Natural killer cell (primary cell): ENCODE measurements around the gene P4HTM. TPM values are rescaled to one million over a fixed set of nuclear protein-coding genes. Genes with fewer than 3 reads are reported as not detected.
A peak's percentile ranks its signal among the peaks of the same experiment; 100 is the strongest.
"Not testable (repeated sequence)": the region's sequence is repeated elsewhere in the genome, so short reads cannot be mapped to it uniquely, and the experiment has no call there.

Experiments used
- ATAC-seq, 3 donors: fragments of 150-1000 bp in 2 of 3; fragments of 200-7000 bp in 1 of 3; cut with Tn5 transposase; 1 replicate in 1 of 3; 2 replicates in 2 of 3; pipeline ENCODE4 v1.10.0; 2021; ENCODE audit warnings: mild to moderate bottlenecking in 2 of 3, moderate library complexity in 2 of 3
- DNase-seq, 2 donors: peaks; one replicate each; pipeline versions ENCODE4 v3.0.0 to v3.0.0-alpha.2; 2013 to 2021; ENCODE audit warnings: mixed read lengths in 1 of 2
- H3K27ac ChIP-seq: one replicate; pipeline ENCODE4 v1.5.1; 2013; ENCODE audit warnings: mild to moderate bottlenecking, low read length
- H3K27me3 ChIP-seq: one replicate; pipeline ENCODE4 v1.6.1; 2013; ENCODE audit warnings: low read length; ENCODE audit not compliant: control insufficient read depth, insufficient read depth
- H3K36me3 ChIP-seq: one replicate; pipeline ENCODE4 v1.6.1; 2013; ENCODE audit warnings: low read length; ENCODE audit not compliant: control insufficient read depth, insufficient read depth
- H3K4me1 ChIP-seq: one replicate; pipeline ENCODE4 v1.6.1; 2013; ENCODE audit warnings: low read length; ENCODE audit not compliant: control insufficient read depth, insufficient read depth
- H3K4me3 ChIP-seq: one replicate; pipeline ENCODE4 v1.5.1; 2013; ENCODE audit warnings: low read length
- H3K9me3 ChIP-seq: one replicate; pipeline ENCODE4 v1.6.1; 2013; ENCODE audit warnings: low read length; ENCODE audit not compliant: control insufficient read depth, insufficient read depth
- H3K27ac Mint-ChIP-seq, 2 donors: one replicate each; pipeline ENCODE4 v1.8.0; 2022; ENCODE audit warnings: mild to moderate bottlenecking in 2 of 2, mixed read lengths in 2 of 2, moderate library complexity in 1 of 2
- H3K27me3 Mint-ChIP-seq, 2 donors: one replicate each; pipeline ENCODE4 v1.8.0; 2022; ENCODE audit warnings: low read depth in 2 of 2, mixed read lengths in 2 of 2
- H3K36me3 Mint-ChIP-seq: one replicate; pipeline ENCODE4 v1.8.0; 2022; ENCODE audit warnings: mixed read lengths
- H3K4me1 Mint-ChIP-seq, 2 donors: one replicate each; pipeline ENCODE4 v1.8.0; 2022; ENCODE audit warnings: mixed read lengths in 2 of 2
- H3K4me3 Mint-ChIP-seq: one replicate; pipeline ENCODE4 v1.8.0; 2022; ENCODE audit warnings: mild to moderate bottlenecking, moderate library complexity, mixed read lengths
- H3K9me3 Mint-ChIP-seq, 2 donors: one replicate each; pipeline ENCODE4 v1.8.0; 2022; ENCODE audit warnings: mixed read lengths in 2 of 2
- CTCF ChIP-seq: fragments of 200-600 bp; IDR thresholded peaks from one replicate; pipeline ENCODE4 v1.8.0; 2022; ENCODE audit warnings: antibody characterized with exemption
- WGBS: methylation state at CpG from one replicate; pipeline ENCODE4 v1.1.7; 2013; ENCODE audit warnings: missing lambda C conversion rate; ENCODE audit not compliant: insufficient coverage; 5-methylcytosine and 5-hydroxymethylcytosine counted together
- intact Hi-C: fragments of 100-400 bp; cut with micrococcal nuclease; formaldehyde crosslinking; loops from one replicate; pipeline ENCODE4 v1.14.2; 2022
- total RNA-seq, 4 donors: library from RNA; stranded (reverse); fragments of 120-200 nt in 1 of 4; gene quantifications; one replicate each; pipeline versions ENCODE4 v1.2.3 to v1.2.4, GENCODE V29; 2013 to 2022

Gene P4HTM
- total RNA-seq, 3 donors from 2014 or later (not counting 1 experiment from before 2014, with no cell fraction given): 28.8 to 31.3 (median 30.6) TPM

GRCh38 chr3:49006408-49007067 is 16.5 kb downstream of the P4HTM start:
- no peaks in the 10 kb centered on the region for H3K36me3 Mint-ChIP-seq
- ATAC-seq: no peak

GRCh38 chr3:49007068-49007770 is 17.2 kb downstream of the P4HTM start, which contains the start of gene WDR6:
TSS of gene WDR6 (plus strand) at chr3:49007391. CDS start at chr3:49007432, 41 bp downstream.
- Histone ChIP-seq H3K4me1 (peaks cover 20% of the 10 kb centered on the region), H3K36me3 (peaks cover 8% of the 10 kb centered on the region), H3K27ac (peak within 1 kb of the TSS; percentile 95), H3K4me3 (peak within 1 kb of the TSS; percentile 96), H3K27me3 (no peaks in the 10 kb centered on the region), H3K9me3 (no peaks in the 10 kb centered on the region)
- H3K27me3 Mint-ChIP-seq: no peaks in the 10 kb centered on the region
- H3K36me3 Mint-ChIP-seq: no peaks in the 10 kb centered on the region
- peaks cover 21 to 24% of the 10 kb centered on the region in 2 donors for H3K4me1 Mint-ChIP-seq
- no peaks in the 10 kb centered on the region for H3K9me3 Mint-ChIP-seq
- TF ChIP-seq CTCF: peak; percentile 44
- DNase-seq: peak; percentile 94 to 99
- ATAC-seq: peak; percentile 91 to 98 (median 94)
- peak within 1 kb of the TSS; percentile 98 to 99 for H3K27ac Mint-ChIP-seq
- WGBS: under 1% methylated on average over 65 of the region's 65 CpGs
- intact Hi-C loops: loop anchor here (1.0 to 5.0 kb wide), 4 partner anchors 14 to 90 kb away; partner anchors contain the start of genes ARIH2, P4HTM and QRICH1
- H3K4me3 Mint-ChIP-seq: peak within 1 kb of the TSS; percentile 100

More at GRCh38 chr3:49006408-49007067, 16.5 kb downstream of the P4HTM start:
- DNase-seq: peak; percentile 39 to 48
- Histone ChIP-seq H3K4me1 (peaks cover 20% of the 10 kb centered on the region), H3K36me3 (peaks cover 2% of the 10 kb centered on the region), H3K9me3 (no peaks in the 10 kb centered on the region), H3K27me3 (no peaks in the 10 kb centered on the region), H3K27ac (peak overlapping the region; percentile 95), H3K4me3 (peak overlapping the region; percentile 96)
- Mint-ChIP-seq H3K27me3 (no peaks in the 10 kb centered on the region), H3K9me3 (no peaks in the 10 kb centered on the region), H3K4me3 (peak overlapping the region; percentile 100), H3K27ac (peak overlapping the region; percentile 98 to 99), H3K4me1 (peaks cover 21 to 24% of the 10 kb centered on the region in 2 donors)
- 2% methylated on average over 32 of the region's 32 CpGs for WGBS
- intact Hi-C loops: loop anchor here (1.0 to 5.0 kb wide), 4 partner anchors 15 to 89 kb away; partner anchors contain the start of genes ARIH2, P4HTM and QRICH1
- no peak for TF ChIP-seq CTCF

- intact Hi-C loops: loop anchor here (1.0 to 5.0 kb wide), 4 partner anchors 13 to 91 kb away; partner anchors contain the start of genes ARIH2, P4HTM and QRICH1
These were observed 17.9 kb downstream of the P4HTM start for GRCh38 chr3:49007771-49008528.

GRCh38 chr3:49008627-49009026 is 18.6 kb downstream of the P4HTM start:
- not testable (repeated sequence) for H3K27me3 ChIP-seq, H3K9me3 ChIP-seq, H3K36me3 Mint-ChIP-seq, H3K27me3 Mint-ChIP-seq, H3K4me3 ChIP-seq, H3K9me3 Mint-ChIP-seq, ATAC-seq, DNase-seq
- peaks cover 20% of the 10 kb centered on the region for H3K4me1 ChIP-seq
- 94% methylated on average over 5 of the region's 5 CpGs for WGBS
- peaks cover 20% of the 10 kb centered on the region for H3K36me3 ChIP-seq
- Mint-ChIP-seq H3K4me1 (peaks cover 21 to 28% of the 10 kb centered on the region in 2 donors), H3K4me3 (peak overlapping the region; percentile 100), H3K27ac (peak overlapping the region; percentile 98 to 99)
- H3K27ac ChIP-seq: peak overlapping the region; percentile 95
- intact Hi-C loops: loop anchor here (5.0 kb wide), 2 partner anchors 84 to 91 kb away; partner anchors contain the start of genes ARIH2 and QRICH1

More at GRCh38 chr3:49007771-49008528, 17.9 kb downstream of the P4HTM start:
- peak overlapping the region; percentile 96 for H3K4me3 ChIP-seq
- H3K9me3 Mint-ChIP-seq: no peaks in the 10 kb centered on the region
- H3K27ac Mint-ChIP-seq: peak overlapping the region; percentile 98 to 99
- no peak for TF ChIP-seq CTCF
- H3K36me3 Mint-ChIP-seq: no peaks in the 10 kb centered on the region
- no peaks in the 10 kb centered on the region for H3K27me3 ChIP-seq
- peak overlapping the region; percentile 100 for H3K4me3 Mint-ChIP-seq
- WGBS: 19% methylated on average over 41 of the region's 41 CpGs
- peaks cover 20% of the 10 kb centered on the region for H3K4me1 ChIP-seq
- H3K36me3 ChIP-seq: peaks cover 15% of the 10 kb centered on the region
- DNase-seq: peak; percentile 70 to 90
- H3K27me3 Mint-ChIP-seq: no peaks in the 10 kb centered on the region
- H3K9me3 ChIP-seq: no peaks in the 10 kb centered on the region
- H3K4me1 Mint-ChIP-seq: peaks cover 21 to 25% of the 10 kb centered on the region in 2 donors
- ATAC-seq: peak; percentile 45 to 62 (median 49)
- peak overlapping the region; percentile 95 for H3K27ac ChIP-seq
